Mucosa of stomach (tissue), 1 donor: ENCODE results near the gene NKIRAS1.
"Not testable (repeated sequence)": the region's sequence is repeated elsewhere in the genome, so short reads cannot be mapped to it uniquely, and the experiment has no call there.

ENCODE experiments used
- H3K27me3 ChIP-seq: one replicate; pipeline ENCODE4 v1.7.0; 2013; ENCODE audit warnings: mild to moderate bottlenecking, low read length; ENCODE audit not compliant: control insufficient read depth, insufficient read depth
- H3K36me3 ChIP-seq: one replicate; pipeline ENCODE4 v1.7.0; 2013; ENCODE audit warnings: low read length; ENCODE audit not compliant: control insufficient read depth, insufficient read depth
- H3K4me1 ChIP-seq: one replicate; pipeline ENCODE4 v1.7.0; 2013; ENCODE audit warnings: mild to moderate bottlenecking, low read length; ENCODE audit not compliant: control insufficient read depth, insufficient read depth
- H3K4me3 ChIP-seq: one replicate; pipeline ENCODE4 v1.7.0; 2013; ENCODE audit warnings: low read length
- H3K9ac ChIP-seq: one replicate; pipeline ENCODE4 v1.7.0; 2013; ENCODE audit warnings: mild to moderate bottlenecking, low read length, moderate library complexity
- H3K9me3 ChIP-seq: one replicate; pipeline ENCODE4 v1.7.0; 2013; ENCODE audit warnings: mild to moderate bottlenecking, low read length, moderate library complexity; ENCODE audit not compliant: control insufficient read depth
- donor health status: Pancreatic carcinoma.

The NKIRAS1 gene

GRCh38 chr3:23888617-23889228 is 28.1 kb downstream of the NKIRAS1 start:
- Histone ChIP-seq H3K4me1 (no peaks in the 10 kb centered on the region), H3K36me3 (no peaks in the 10 kb centered on the region), H3K9me3 (no peaks in the 10 kb centered on the region), H3K4me3 (no peak overlapping the region), H3K9ac (no peak overlapping the region), H3K27me3 (no peaks in the 10 kb centered on the region)

- no peak overlapping the region for H3K4me3 ChIP-seq
- no peaks in the 10 kb centered on the region for H3K27me3 ChIP-seq
- no peaks in the 10 kb centered on the region for H3K36me3 ChIP-seq
- H3K4me1 ChIP-seq, result no peaks in the 10 kb centered on the region
- no peaks in the 10 kb centered on the region for H3K9me3 ChIP-seq
- H3K9ac ChIP-seq, result no peak overlapping the region
Measured at GRCh38 chr3:23886311-23886710, 30.5 kb downstream of the NKIRAS1 start.

- H3K9me3 ChIP-seq, result no peaks in the 10 kb centered on the region
- H3K4me1 ChIP-seq, result no peaks in the 10 kb centered on the region
- no peaks in the 10 kb centered on the region for H3K27me3 ChIP-seq
- H3K36me3 ChIP-seq, result no peaks in the 10 kb centered on the region
- H3K9ac ChIP-seq, result no peak overlapping the region
- H3K4me3 ChIP-seq, result no peak overlapping the region
Measured at GRCh38 chr3:23885210-23885609, 31.6 kb downstream of the NKIRAS1 start.

- Histone ChIP-seq H3K27me3 (no peaks in the 10 kb centered on the region), H3K4me3 (no peak overlapping the region), H3K4me1 (no peaks in the 10 kb centered on the region), H3K9me3 (no peaks in the 10 kb centered on the region), H3K9ac (no peak overlapping the region), H3K36me3 (no peaks in the 10 kb centered on the region)
Measured at GRCh38 chr3:23884481-23884880, 32.3 kb downstream of the NKIRAS1 start.

- no peaks in the 10 kb centered on the region for H3K9me3 ChIP-seq
- no peaks in the 10 kb centered on the region for H3K36me3 ChIP-seq
- H3K4me3 ChIP-seq, result no peak overlapping the region
- H3K27me3 ChIP-seq, result no peaks in the 10 kb centered on the region
- H3K9ac ChIP-seq, result no peak overlapping the region
- H3K4me1 ChIP-seq, result no peaks in the 10 kb centered on the region
Measured at GRCh38 chr3:23882487-23882918, 34.3 kb downstream of the NKIRAS1 start.

- not testable (repeated sequence) for H3K36me3 ChIP-seq, H3K9ac ChIP-seq, H3K4me3 ChIP-seq, H3K9me3 ChIP-seq, H3K27me3 ChIP-seq, H3K4me1 ChIP-seq
Measured at GRCh38 chr3:23881993-23882392, 34.8 kb downstream of the NKIRAS1 start.

GRCh38 chr3:23880703-23881339 is 36.0 kb downstream of the NKIRAS1 start:
- Histone ChIP-seq H3K9ac (no peak overlapping the region), H3K27me3 (no peaks in the 10 kb centered on the region), H3K4me1 (no peaks in the 10 kb centered on the region), H3K36me3 (no peaks in the 10 kb centered on the region), H3K9me3 (no peaks in the 10 kb centered on the region), H3K4me3 (no peak overlapping the region)

- Histone ChIP-seq H3K9me3 (no peaks in the 10 kb centered on the region), H3K36me3 (no peaks in the 10 kb centered on the region), H3K9ac (no peak overlapping the region), H3K27me3 (no peaks in the 10 kb centered on the region), H3K4me3 (no peak overlapping the region), H3K4me1 (no peaks in the 10 kb centered on the region)
Measured at GRCh38 chr3:23879485-23879884, 37.3 kb downstream of the NKIRAS1 start.

GRCh38 chr3:23877329-23877980 is 39.3 kb downstream of the NKIRAS1 start:
- no peaks in the 10 kb centered on the region for H3K36me3 ChIP-seq
- H3K9ac ChIP-seq, result no peak overlapping the region
- no peaks in the 10 kb centered on the region for H3K9me3 ChIP-seq
- H3K4me3 ChIP-seq, result no peak overlapping the region
- H3K4me1 ChIP-seq, result no peaks in the 10 kb centered on the region
- H3K27me3 ChIP-seq, result no peaks in the 10 kb centered on the region

- Histone ChIP-seq H3K9ac (no peak overlapping the region), H3K36me3 (no peaks in the 10 kb centered on the region), H3K4me3 (no peak overlapping the region), H3K27me3 (no peaks in the 10 kb centered on the region), H3K9me3 (no peaks in the 10 kb centered on the region), H3K4me1 (no peaks in the 10 kb centered on the region)
Measured at GRCh38 chr3:23876923-23877322, 39.9 kb downstream of the NKIRAS1 start.

- no peak overlapping the region for H3K9ac ChIP-seq
- no peaks in the 10 kb centered on the region for H3K36me3 ChIP-seq
- H3K9me3 ChIP-seq, result no peaks in the 10 kb centered on the region
- no peaks in the 10 kb centered on the region for H3K27me3 ChIP-seq
- H3K4me3 ChIP-seq, result no peak overlapping the region
- no peaks in the 10 kb centered on the region for H3K4me1 ChIP-seq
Measured at GRCh38 chr3:23875113-23875725, 41.6 kb downstream of the NKIRAS1 start.
